Nephron progenitor cell (in vitro differentiated cells): ENCODE results near the gene CCDC178.

ENCODE experiments used
- DNase-seq: peaks from one replicate; pipeline ENCODE4 v3.0.0; 2021
- H3K27ac Mint-ChIP-seq: 2 replicates; pipeline ENCODE4 v1.8.0; 2021; ENCODE audit warnings: mild to moderate bottlenecking, moderate library complexity, mixed read lengths
- H3K27me3 Mint-ChIP-seq: 2 replicates; pipeline ENCODE4 v1.8.0; 2021; ENCODE audit warnings: mild to moderate bottlenecking, low read depth, mixed read lengths; ENCODE audit not compliant: poor library complexity
- H3K36me3 Mint-ChIP-seq: 2 replicates; pipeline ENCODE4 v1.8.0; 2021; ENCODE audit warnings: low read depth, mixed read lengths
- H3K4me1 Mint-ChIP-seq: 2 replicates; pipeline ENCODE4 v1.8.0; 2021; ENCODE audit warnings: mixed read lengths
- H3K4me3 Mint-ChIP-seq: 2 replicates; pipeline ENCODE4 v1.8.0; 2021; ENCODE audit warnings: mild to moderate bottlenecking, moderate library complexity, mixed read lengths
- H3K9me3 Mint-ChIP-seq: 2 replicates; pipeline ENCODE4 v1.8.0; 2021; ENCODE audit warnings: mild to moderate bottlenecking, moderate library complexity, mixed read lengths
- TF ChIP-seq, protein P1 (sequence below): fragments of 200-600 bp; sonication (generic); IDR thresholded peaks from 2 replicates; pipeline ENCODE4 v1.5.0; 2021; ENCODE audit warnings: antibody characterized with exemption

The CCDC178 gene

DNA sequence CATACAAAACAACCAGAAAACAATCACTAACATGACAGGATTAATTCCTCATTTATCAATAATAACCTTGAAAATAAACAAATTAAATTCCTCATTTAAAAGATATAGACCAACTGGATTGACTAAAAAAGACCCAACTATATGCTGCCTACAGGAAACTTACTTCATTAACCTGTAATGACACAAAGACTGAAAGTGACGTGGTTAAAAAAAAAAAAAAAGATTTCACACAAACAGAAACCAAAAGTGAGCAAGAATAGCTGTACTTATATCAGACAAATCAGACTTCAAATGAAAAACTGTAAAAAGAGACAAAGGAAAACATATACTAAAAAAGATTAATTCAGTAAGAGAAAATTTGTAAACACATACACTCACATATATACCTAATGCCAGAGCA is 201.2 kb downstream of the CCDC178 start:
- no peak for DNase-seq
- Mint-ChIP-seq H3K4me3 (no peak overlapping the region), H3K4me1 (no peaks in the 10 kb centered on the region), H3K27ac (no peak overlapping the region), H3K27me3 (peaks cover 4% of the 10 kb centered on the region), H3K36me3 (no peaks in the 10 kb centered on the region), H3K9me3 (peaks cover 25% of the 10 kb centered on the region)
- TF ChIP-seq, protein P1, sequence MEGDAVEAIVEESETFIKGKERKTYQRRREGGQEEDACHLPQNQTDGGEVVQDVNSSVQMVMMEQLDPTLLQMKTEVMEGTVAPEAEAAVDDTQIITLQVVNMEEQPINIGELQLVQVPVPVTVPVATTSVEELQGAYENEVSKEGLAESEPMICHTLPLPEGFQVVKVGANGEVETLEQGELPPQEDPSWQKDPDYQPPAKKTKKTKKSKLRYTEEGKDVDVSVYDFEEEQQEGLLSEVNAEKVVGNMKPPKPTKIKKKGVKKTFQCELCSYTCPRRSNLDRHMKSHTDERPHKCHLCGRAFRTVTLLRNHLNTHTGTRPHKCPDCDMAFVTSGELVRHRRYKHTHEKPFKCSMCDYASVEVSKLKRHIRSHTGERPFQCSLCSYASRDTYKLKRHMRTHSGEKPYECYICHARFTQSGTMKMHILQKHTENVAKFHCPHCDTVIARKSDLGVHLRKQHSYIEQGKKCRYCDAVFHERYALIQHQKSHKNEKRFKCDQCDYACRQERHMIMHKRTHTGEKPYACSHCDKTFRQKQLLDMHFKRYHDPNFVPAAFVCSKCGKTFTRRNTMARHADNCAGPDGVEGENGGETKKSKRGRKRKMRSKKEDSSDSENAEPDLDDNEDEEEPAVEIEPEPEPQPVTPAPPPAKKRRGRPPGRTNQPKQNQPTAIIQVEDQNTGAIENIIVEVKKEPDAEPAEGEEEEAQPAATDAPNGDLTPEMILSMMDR: no peak

DNA sequence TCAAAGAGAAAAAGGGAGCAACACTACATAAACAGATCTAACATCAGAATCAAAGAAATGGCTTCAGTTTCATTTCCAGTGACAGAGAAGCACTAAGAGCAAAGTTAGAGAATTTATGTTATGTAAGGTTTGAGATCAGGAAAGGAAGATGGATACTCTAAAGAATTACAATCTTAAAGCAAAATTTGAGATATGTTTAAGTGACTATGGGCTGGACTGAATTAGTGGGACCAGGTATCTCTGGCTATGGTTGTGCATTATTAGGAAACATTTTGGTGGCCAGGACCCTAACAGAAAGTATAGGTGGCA is 208.2 kb downstream of the CCDC178 start:
- no peaks in the 10 kb centered on the region for H3K36me3 Mint-ChIP-seq
- TF ChIP-seq, protein P1: no peak
- no peak for DNase-seq
- peaks cover 14% of the 10 kb centered on the region for H3K4me1 Mint-ChIP-seq
- no peak overlapping the region for H3K27ac Mint-ChIP-seq
- H3K27me3 Mint-ChIP-seq: no peaks in the 10 kb centered on the region
- H3K4me3 Mint-ChIP-seq: no peak overlapping the region
- H3K9me3 Mint-ChIP-seq: no peaks in the 10 kb centered on the region

DNA sequence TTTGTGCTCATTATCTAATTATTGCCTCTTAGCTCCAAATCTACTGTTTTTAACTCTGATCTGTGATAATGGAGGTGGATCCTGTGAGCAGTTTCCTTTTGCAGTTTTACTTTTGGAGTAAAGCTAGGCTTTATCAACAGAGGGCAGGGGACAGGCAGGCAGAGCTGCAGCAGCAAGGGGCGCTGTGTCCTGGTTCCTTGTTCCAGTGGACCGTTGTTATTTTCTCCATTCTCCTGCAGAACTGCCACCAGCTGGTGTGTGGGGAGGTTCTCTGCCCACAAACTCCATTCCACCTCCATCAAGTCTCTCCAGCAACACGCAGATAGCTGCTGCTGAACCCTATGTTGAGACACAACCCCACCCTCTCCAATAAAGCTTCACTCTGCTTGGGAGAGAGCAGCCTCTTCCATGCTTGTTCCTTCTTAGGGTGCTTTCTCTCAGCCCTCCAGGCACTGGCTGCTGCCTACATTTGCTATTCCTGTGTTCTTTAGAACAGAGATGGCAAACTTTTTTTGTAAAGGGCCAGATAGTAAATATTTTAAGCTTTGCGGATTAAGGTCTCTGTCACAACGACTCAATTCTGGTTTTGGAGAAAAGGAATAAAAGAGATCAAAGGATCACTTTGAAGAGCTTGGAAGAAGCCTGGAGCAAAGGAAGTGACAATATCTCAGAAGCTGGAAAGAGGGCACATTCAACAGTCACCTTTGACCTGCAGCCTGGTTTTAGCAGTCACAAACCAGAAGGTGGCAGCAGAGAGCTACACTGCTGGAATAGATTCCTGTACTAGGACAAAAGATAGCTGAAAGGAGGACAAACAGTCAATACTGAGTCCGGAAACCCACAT is 208.8 kb downstream of the CCDC178 start:
- peak; percentile 86 for DNase-seq
- no peaks in the 10 kb centered on the region for H3K36me3 Mint-ChIP-seq
- H3K27ac Mint-ChIP-seq: no peak overlapping the region
- H3K9me3 Mint-ChIP-seq: no peaks in the 10 kb centered on the region
- H3K4me3 Mint-ChIP-seq: no peak overlapping the region
- TF ChIP-seq, protein P1: peak; percentile 96
- no peaks in the 10 kb centered on the region for H3K27me3 Mint-ChIP-seq
- peaks cover 14% of the 10 kb centered on the region for H3K4me1 Mint-ChIP-seq

GRCh38 chr18:33212363-33212762 is 228.2 kb downstream of the CCDC178 start:
- no peak overlapping the region for H3K27ac Mint-ChIP-seq
- peaks cover 4% of the 10 kb centered on the region for H3K4me1 Mint-ChIP-seq
- H3K9me3 Mint-ChIP-seq: no peaks in the 10 kb centered on the region
- H3K4me3 Mint-ChIP-seq: no peak overlapping the region
- no peaks in the 10 kb centered on the region for H3K36me3 Mint-ChIP-seq
- H3K27me3 Mint-ChIP-seq: peaks cover 4% of the 10 kb centered on the region
- no peak for DNase-seq
- TF ChIP-seq, protein P1: no peak

GRCh38 chr18:33210575-33211189 is 229.8 kb downstream of the CCDC178 start:
- peaks cover 4% of the 10 kb centered on the region for H3K4me1 Mint-ChIP-seq
- no peak overlapping the region for H3K4me3 Mint-ChIP-seq
- peaks cover 4% of the 10 kb centered on the region for H3K27me3 Mint-ChIP-seq
- H3K27ac Mint-ChIP-seq: no peak overlapping the region
- no peaks in the 10 kb centered on the region for H3K36me3 Mint-ChIP-seq
- TF ChIP-seq, protein P1: peak; percentile 75
- peak; percentile 15 for DNase-seq
- no peaks in the 10 kb centered on the region for H3K9me3 Mint-ChIP-seq

DNA sequence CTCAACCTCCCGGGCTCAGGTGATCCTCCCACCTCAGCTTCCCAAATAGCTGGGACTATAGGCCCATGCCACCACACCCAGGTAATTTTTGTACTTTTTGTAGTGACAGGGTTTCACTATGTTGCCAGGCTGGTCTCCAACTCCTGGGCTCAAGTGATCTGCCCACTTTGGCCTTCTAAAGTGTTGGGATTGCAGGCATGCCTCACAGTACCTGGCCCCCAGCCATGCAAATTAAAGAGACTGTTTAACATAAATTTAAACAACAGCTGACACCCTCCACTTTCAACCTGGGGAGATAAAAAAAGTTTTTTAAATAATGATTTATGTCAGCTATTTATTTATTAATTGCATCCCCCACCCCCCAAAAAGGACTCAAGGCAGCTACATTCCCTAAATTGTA is 234.7 kb downstream of the CCDC178 start:
- no peak overlapping the region for H3K4me3 Mint-ChIP-seq
- H3K27ac Mint-ChIP-seq: no peak overlapping the region
- peaks cover 4% of the 10 kb centered on the region for H3K27me3 Mint-ChIP-seq
- DNase-seq: no peak
- TF ChIP-seq, protein P1: no peak
- no peaks in the 10 kb centered on the region for H3K36me3 Mint-ChIP-seq
- H3K9me3 Mint-ChIP-seq: no peaks in the 10 kb centered on the region
- peaks cover 16% of the 10 kb centered on the region for H3K4me1 Mint-ChIP-seq
